Gastrocnemius medialis (tissue), 4 donors: ENCODE data around the gene CLDN22. TPM values are rescaled to one million over a fixed set of nuclear protein-coding genes. Genes with fewer than 3 reads are reported as not detected.

ENCODE experiments used
- ATAC-seq, 2 donors: fragments of 150-250 bp; one replicate each; pipeline ENCODE4 v1.9.1; 2016
- DNase-seq, 2 donors: peaks; one replicate each; pipeline ENCODE4 v3.0.0-alpha.2; 2019
- H3K27ac ChIP-seq, 4 donors: fragments of 200-600 bp; sonication (generic); 1 replicate in 1 of 4; 2 replicates in 3 of 4; pipeline ENCODE4 v1.5.1; 2016 to 2018; ENCODE audit warnings: mild to moderate bottlenecking in 2 of 4, moderate library complexity in 1 of 4
- H3K27me3 ChIP-seq, 3 donors: fragments of 200-600 bp; sonication (generic) in 2 of 3; 1 replicate in 1 of 3; 2 replicates in 2 of 3; pipeline versions ENCODE4 v1.5.1 to v1.6.0; 2016 to 2019; ENCODE audit warnings: mild to moderate bottlenecking in 1 of 3, moderate library complexity in 1 of 3
- H3K36me3 ChIP-seq, 2 donors: fragments of 200-600 bp; sonication (generic) in 1 of 2; one replicate each; pipeline ENCODE4 v1.5.1; 2017 to 2018
- H3K4me1 ChIP-seq, 2 donors: fragments of 200-600 bp; sonication (generic) in 1 of 2; one replicate each; pipeline ENCODE4 v1.5.1; 2016 to 2017; ENCODE audit warnings: mild to moderate bottlenecking in 2 of 2
- H3K4me3 ChIP-seq, 4 donors: fragments of 200-600 bp; sonication (generic) in 3 of 4; 1 replicate in 1 of 4; 2 replicates in 3 of 4; pipeline ENCODE4 v1.5.1; 2016 to 2019; ENCODE audit warnings: mild to moderate bottlenecking in 2 of 4
- H3K9me3 ChIP-seq, 3 donors: fragments of 200-600 bp; sonication (generic) in 2 of 3; 1 replicate in 1 of 3; 2 replicates in 2 of 3; pipeline ENCODE4 v1.5.1; 2016 to 2019
- CTCF ChIP-seq, 5 experiments: fragments of 450-650 bp in 3 of 5; fragments of 200-600 bp in 2 of 5; sonication (generic) in 2 of 5; IDR thresholded peaks in 4 of 5; conservative IDR thresholded peaks in 1 of 5; 1 replicate in 4 of 5; 2 replicates in 1 of 5; pipeline ENCODE4 v1.5.1; 2016 to 2019; ENCODE audit warnings: antibody characterized with exemption in 5 of 5, mild to moderate bottlenecking in 3 of 5, moderate library complexity in 3 of 5
- POLR2A ChIP-seq, 2 donors: fragments of 450-650 bp; IDR thresholded peaks; one replicate each; pipeline ENCODE4 v1.6.1; 2017; ENCODE audit warnings: antibody characterized with exemption in 2 of 2, mild to moderate bottlenecking in 2 of 2, moderate library complexity in 2 of 2
- in situ Hi-C, 4 donors: fragments of 200-750 bp; cut with MboI; loops; one replicate each; pipeline versions ENCODE4 v1.15.0 to v1.8.0; 2017; ENCODE audit warnings: low sequenced_read_pairs in 4 of 4
- intact Hi-C: fragments of 100-400 bp; cut with DNase I; formaldehyde crosslinking; loops from one replicate; pipeline ENCODE4 v1.15.1; 2023; ENCODE audit warnings: low total_unique reads
- total RNA-seq, 4 donors: library from RNA; depleted of rRNA; stranded (reverse); fragments of >200 nt; gene quantifications; one replicate each; pipeline versions ENCODE4 v1.1.0 to v1.2.3, GENCODE V29; 2016

The CLDN22 gene
- total RNA-seq, 4 donors from 2014 or later: not detected

DNA sequence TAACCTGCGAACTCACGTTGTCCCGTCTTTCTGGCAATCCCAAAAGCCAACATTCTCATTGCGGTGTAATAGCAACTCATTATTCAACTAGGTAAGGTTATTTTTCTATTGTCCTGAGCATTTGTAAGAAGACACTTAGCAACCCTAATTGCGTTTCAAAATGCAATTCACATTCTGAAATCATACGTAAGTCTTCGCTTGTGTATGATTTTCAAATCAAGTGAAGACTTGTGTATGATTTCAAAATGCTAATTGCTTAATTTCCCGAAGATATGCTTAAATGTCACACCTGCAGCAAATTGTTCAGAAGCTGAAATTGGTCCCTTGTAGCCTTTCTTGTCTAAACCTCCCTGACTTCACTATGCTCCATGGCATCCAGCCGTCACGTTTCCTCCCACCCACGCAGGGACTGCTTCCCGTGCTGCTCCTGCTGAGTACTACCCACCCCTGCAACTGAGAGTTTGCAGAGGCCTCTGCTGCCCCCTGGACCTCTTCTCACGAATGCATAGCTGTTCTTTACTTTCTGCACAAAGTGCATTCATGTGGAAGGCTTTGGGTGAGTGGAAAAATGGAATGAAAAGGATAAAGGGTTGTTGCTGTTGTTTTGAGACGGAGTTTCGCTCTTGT, 43.0 kb upstream of the CLDN22 start:
- no peak overlapping the region for H3K27ac ChIP-seq
- intact Hi-C loops: no loop called here
- no peaks in the 10 kb centered on the region for H3K36me3 ChIP-seq
- H3K27me3 ChIP-seq: no peaks in the 10 kb centered on the region
- H3K4me1 ChIP-seq: no peaks in the 10 kb centered on the region
- DNase-seq (no peak), ATAC-seq (no peak)
- TF ChIP-seq CTCF (IDR thresholded peaks at IDR 0.05 in 4 of 5, conservative IDR thresholded peaks at IDR 0.05 in 1 of 5) (no peak), POLR2A (IDR thresholded peaks at IDR 0.05) (no peak)
- H3K4me3 ChIP-seq: no peak overlapping the region
- H3K9me3 ChIP-seq: no peaks in the 10 kb centered on the region
- in situ Hi-C loops: no loop called here

DNA sequence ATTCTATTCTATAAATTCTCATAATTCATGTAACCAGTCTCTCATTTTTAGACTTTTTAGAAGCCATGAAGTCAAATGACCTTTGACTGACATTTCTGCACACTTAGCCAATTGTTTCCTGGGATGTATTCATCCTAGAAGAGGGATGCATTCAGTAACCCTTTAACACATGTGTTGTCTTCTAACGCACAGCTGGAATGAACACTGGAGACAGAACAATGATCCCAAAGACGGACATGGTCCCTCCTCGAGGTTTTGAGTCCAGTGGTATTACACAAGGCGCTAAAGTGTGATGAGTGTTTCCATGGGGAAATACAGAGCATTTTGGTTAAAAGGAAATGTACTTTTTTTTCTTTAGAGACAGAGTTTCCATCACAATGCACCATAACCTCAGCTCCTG, 42.0 kb upstream of the CLDN22 start:
- no peak for ATAC-seq
- in situ Hi-C loops: no loop called here
- no peak for TF ChIP-seq CTCF (IDR thresholded peaks at IDR 0.05 in 4 of 5, conservative IDR thresholded peaks at IDR 0.05 in 1 of 5)
- Histone ChIP-seq H3K4me3 (no peak overlapping the region), H3K9me3 (no peaks in the 10 kb centered on the region), H3K27me3 (no peaks in the 10 kb centered on the region), H3K27ac (no peak overlapping the region), H3K36me3 (no peaks in the 10 kb centered on the region), H3K4me1 (no peaks in the 10 kb centered on the region)
- intact Hi-C loops: no loop called here
- no peak for DNase-seq

GRCh38 chr4:183360161-183360919, 40.3 kb upstream of the CLDN22 start:
- Histone ChIP-seq H3K4me1 (no peaks in the 10 kb centered on the region), H3K27me3 (no peaks in the 10 kb centered on the region), H3K27ac (no peak overlapping the region), H3K9me3 (no peaks in the 10 kb centered on the region), H3K36me3 (no peaks in the 10 kb centered on the region), H3K4me3 (no peak overlapping the region)
- no peak for TF ChIP-seq CTCF (IDR thresholded peaks at IDR 0.05 in 4 of 5, conservative IDR thresholded peaks at IDR 0.05 in 1 of 5)
- TF ChIP-seq POLR2A (IDR thresholded peaks at IDR 0.05): no peak
- DNase-seq: no peak
- intact Hi-C loops: no loop called here
- in situ Hi-C loops: no loop called here
- ATAC-seq: no peak

- H3K27me3 ChIP-seq: no peaks in the 10 kb centered on the region
- H3K9me3 ChIP-seq: no peaks in the 10 kb centered on the region
- H3K36me3 ChIP-seq: no peaks in the 10 kb centered on the region
- ATAC-seq: no peak
- no peak for DNase-seq
- no peak overlapping the region for H3K27ac ChIP-seq
- intact Hi-C loops: no loop called here
- in situ Hi-C loops: no loop called here
- no peaks in the 10 kb centered on the region for H3K4me1 ChIP-seq
- no peak for TF ChIP-seq CTCF (IDR thresholded peaks at IDR 0.05 in 4 of 5, conservative IDR thresholded peaks at IDR 0.05 in 1 of 5)
- H3K4me3 ChIP-seq: no peak overlapping the region
Measured at GRCh38 chr4:183358215-183358755, 38.2 kb upstream of the CLDN22 start.
